Mammary microvascular endothelial cell (primary cell): Measurements from ENCODE around the gene CFAP57. TPM values are rescaled to one million over a fixed set of nuclear protein-coding genes. Genes with fewer than 3 reads are reported as not detected.

ENCODE experiments used
- total RNA-seq: library from RNA; depleted of rRNA; stranded (reverse); fragments of >200 nt; gene quantifications from 2 replicates; pipeline ENCODE4 v1.2.3, GENCODE V29; 2015

CFAP57 gene
- total RNA-seq: 0.13 and 0.15 TPM in 2 replicates

GRCh38 chr1:43171876-43172526 is at the start of gene CFAP57, which contains the start of gene EBNA1BP2:
TSS of gene CFAP57 (plus strand) at chr1:43172330. CDS start at chr1:43172754, 424 bp downstream.
TSS of gene EBNA1BP2 (minus strand) at chr1:43172290. CDS start at chr1:43172118, 172 bp downstream.

GRCh38 chr1:43269627-43270375 is 97.7 kb downstream of the CFAP57 start, which contains the start of gene TMEM125:
TSS of gene TMEM125 (plus strand) at chr1:43269983. CDS start at chr1:43272723, 2,740 bp downstream.

GRCh38 chr1:43285269-43285990 is 113.3 kb downstream of the CFAP57 start, which contains the start of gene C1orf210:
TSS of gene C1orf210 (minus strand) at chr1:43285581. CDS start at chr1:43283270, 2,311 bp downstream.

GRCh38 chr1:43300378-43301094 is 128.4 kb downstream of the CFAP57 start, which contains the start of gene TIE1:
TSS of gene TIE1 (plus strand) at chr1:43300982. CDS start at chr1:43301072, 90 bp downstream.

Other genes with a start within 250 kb of the CFAP57 start
- gene SLC2A1, start 213.5 kb upstream of the CFAP57 start, total RNA-seq: 45.2 and 65.4 TPM in 2 replicates
- gene EBNA1BP2, start within 50 bp of the CFAP57 start, total RNA-seq: 216 and 245 TPM in 2 replicates
- gene TMEM125, start 97.7 kb downstream of the CFAP57 start, total RNA-seq: not detected in 2 replicates
- not detected in 2 replicates for gene C1orf210, start 113.3 kb downstream of the CFAP57 start, total RNA-seq
- 427 and 478 TPM in 2 replicates for gene TIE1, start 128.7 kb downstream of the CFAP57 start, total RNA-seq
- not detected in 2 replicates for gene MPL, start 165.5 kb downstream of the CFAP57 start, total RNA-seq
- 174 and 181 TPM in 2 replicates for gene CDC20, start 186.7 kb downstream of the CFAP57 start, total RNA-seq
- 95.1 and 113 TPM in 2 replicates for gene ELOVL1, start 195.7 kb downstream of the CFAP57 start, total RNA-seq
- gene MED8, start 217.5 kb downstream of the CFAP57 start, total RNA-seq: 47.8 and 48.0 TPM in 2 replicates
- 10.3 and 12.2 TPM in 2 replicates for gene SZT2, start 217.6 kb downstream of the CFAP57 start, total RNA-seq